ENCODE results near the gene BLID.

Gene BLID

DNA sequence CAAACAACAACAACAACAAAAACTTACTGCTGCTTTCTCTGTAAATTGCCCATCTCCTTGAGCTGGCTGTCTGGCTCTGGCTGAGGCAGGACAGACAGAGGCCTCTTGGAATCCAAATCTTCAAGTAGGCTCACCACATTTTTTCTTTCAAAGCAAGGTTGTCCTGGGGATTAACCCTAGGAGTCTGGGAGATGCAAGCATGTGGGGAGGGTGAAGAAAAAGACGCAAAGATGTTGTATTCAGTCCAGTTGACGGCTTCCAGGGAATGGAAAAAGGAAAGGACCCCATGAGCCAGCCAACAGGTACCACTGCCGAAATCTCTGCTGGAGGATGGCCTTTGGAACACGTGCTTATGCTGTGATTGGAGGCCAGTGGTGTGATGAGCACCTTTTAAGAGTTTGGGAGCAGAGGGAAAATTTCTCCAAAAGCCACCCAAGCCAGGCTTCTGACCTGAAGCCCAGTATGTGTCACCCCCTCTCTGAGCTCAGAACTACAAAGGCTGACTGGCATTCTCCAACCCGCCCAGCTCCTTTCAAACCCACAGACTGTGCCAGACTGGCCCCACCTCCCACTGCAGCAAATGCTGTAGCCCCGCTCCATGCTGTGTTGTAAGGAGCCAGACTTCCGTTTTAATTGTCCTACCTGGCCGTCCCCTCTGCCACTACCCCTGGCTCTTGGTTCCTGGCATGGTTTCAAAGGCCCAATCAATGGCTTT is 10.8 kb downstream of the BLID start:
- DNase-seq (ENCODE audit: low spot score): no peak

DNA sequence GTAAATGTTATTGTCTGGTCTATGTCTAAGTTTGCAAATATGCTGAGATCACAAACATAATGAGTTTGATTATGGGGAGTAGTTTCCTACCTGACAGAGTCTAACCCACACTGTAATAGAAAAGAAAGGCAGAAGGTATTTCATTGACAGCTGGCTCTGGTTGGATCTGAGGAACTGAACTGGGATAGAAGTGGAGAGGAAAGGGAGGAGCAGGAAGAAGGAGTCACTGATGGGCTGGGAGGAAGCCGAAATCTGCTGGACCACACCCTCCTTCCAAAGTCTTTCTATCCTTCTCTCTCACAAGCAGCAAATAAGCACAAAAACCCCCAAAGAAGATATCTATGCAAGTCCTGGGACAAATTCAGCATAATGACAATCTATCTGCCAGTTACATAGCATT is 11.7 kb downstream of the BLID start:
- DNase-seq (ENCODE audit: low spot score): no peak

DNA sequence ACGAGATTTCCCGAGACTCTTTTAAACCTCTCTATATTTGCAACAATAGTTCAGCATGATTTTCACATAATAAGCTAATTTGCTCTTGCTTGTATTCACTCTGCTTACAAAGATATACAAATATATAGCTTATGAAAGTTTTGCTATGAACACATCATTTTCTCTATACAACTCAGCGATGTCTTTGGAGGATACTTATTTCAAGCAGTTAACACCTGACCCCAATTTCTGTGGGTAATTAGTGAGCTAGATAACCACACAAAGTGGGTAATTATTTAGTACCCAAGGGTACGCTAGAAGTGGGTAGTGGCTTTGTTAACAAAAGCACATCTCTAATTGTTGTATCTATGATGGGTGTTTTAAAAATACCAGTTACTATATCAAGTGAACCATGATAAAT is 12.3 kb downstream of the BLID start:
- DNase-seq (ENCODE audit: low spot score): no peak

DNA sequence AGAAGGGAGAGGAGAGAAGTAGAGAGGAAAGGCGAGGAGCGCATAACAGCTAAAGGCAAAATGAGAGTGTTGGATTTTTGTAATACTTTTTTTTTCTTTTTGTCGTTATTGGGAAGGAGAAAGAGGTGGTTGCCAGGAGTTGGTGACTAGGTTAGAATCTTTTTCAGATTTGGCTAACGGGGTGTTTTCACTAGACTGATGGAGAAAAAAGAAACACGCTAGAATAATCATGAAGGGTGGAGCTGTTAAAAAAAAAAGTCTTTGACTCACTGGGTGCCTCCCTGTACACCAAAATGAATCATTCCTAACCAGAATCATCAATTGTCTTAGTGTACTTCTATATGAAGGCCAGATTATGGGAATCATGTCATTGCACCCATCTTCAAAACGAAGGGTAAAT is 12.7 kb downstream of the BLID start:
- no peak for DNase-seq (ENCODE audit: low spot score)

DNA sequence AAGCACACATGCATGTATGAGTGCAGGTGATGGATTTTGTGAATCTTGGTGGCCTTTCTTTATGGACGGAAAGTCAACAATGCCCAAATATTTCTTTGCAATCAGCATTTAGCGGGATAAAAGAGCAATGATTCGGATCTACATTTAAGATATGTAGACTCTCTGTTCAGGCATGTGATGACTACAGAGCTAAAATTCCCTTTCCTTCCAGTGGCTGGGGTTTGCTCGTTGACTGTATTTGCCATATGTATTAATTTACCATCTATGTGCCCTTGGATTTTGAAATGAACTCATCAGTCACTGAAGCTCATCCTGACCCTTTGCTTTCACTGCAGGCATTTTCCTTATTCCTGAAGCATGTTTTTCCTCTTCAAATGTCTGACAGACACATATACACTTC is 13.6 kb downstream of the BLID start:
- no peak for DNase-seq (ENCODE audit: low spot score)

DNA sequence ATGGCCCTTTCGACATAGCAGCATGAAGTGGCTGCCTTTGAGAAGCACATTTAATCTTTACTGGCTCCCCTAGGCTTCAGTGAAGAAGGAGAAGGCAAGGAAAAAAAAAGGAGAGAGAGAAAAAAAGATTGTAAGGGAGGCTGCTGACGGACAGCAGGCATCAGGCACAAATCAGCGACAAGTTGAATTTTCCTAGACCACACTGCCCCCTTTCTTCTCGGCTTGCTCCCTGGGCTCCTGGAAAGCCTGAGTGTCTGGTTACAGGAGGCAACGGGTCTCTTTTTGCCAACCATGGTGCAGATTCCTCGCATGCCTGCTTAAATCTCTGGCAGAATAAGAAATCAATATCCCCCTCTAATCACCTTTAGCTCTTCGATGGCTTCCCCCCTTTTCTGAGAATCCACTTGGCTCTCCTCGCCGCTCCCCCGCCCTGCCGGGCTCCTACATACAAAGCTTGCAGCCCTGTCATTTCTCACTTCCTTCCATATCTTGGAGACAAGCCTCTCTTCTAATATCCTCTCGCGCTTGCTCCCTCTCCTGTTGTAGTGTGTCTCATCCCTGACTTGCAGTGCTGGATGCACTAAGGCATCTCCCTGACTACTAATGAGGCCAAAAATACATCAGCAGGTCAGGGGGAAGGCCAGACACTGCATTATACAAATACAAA is 14.3 kb downstream of the BLID start:
- DNase-seq (ENCODE audit: low spot score): no peak

DNA sequence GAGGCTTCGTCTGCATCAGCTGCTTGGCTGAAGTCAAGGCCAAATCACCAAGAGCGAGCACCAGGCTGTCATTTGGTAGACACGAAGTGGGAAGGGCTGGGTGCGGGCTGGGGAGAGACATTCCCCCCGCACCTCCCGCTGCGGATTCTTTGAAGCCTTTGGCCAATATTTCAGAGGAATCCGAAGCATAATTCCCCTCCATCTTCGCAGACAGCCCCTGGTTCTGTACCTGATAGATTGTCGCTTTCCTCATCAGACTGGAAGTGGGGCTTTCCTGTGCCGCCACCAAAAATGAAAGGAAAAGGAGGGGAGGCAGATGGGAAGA is 15.3 kb downstream of the BLID start:
- DNase-seq (ENCODE audit: low spot score): no peak

DNA sequence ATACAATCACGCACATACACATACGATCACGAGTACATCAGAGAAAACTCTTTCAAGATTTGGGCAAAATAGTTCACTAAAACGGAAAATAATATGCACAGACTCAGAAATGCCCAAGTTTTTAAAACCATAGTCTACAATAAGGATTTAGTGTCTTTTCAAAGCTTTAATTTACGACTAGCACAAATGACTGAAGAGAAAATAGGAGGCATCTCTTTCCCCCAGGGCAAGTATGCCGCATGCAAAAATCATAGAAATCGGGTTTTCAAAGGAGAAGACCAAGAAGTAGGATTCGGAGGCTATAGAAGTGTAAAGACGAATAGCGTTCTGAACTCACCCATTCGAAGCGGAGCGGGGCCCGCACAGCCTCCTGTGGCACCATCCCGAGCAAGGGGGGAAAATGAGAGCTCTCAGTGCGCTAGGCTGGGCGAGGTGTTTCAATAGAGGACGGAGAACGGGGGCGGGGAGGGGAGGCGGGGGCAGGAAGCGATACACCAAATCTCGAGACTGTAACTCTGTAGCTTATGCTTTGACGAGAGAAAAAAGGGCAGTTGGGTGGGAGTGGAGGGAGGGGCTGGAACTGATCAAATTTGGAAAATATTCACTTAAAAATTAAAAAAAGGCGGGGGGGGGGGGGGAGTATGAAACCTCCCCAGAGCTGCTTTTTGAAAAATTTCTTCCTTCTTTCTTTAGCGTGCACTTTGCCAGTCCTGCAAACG is 15.8 kb downstream of the BLID start:
- no peak for DNase-seq (ENCODE audit: low spot score)

DNA sequence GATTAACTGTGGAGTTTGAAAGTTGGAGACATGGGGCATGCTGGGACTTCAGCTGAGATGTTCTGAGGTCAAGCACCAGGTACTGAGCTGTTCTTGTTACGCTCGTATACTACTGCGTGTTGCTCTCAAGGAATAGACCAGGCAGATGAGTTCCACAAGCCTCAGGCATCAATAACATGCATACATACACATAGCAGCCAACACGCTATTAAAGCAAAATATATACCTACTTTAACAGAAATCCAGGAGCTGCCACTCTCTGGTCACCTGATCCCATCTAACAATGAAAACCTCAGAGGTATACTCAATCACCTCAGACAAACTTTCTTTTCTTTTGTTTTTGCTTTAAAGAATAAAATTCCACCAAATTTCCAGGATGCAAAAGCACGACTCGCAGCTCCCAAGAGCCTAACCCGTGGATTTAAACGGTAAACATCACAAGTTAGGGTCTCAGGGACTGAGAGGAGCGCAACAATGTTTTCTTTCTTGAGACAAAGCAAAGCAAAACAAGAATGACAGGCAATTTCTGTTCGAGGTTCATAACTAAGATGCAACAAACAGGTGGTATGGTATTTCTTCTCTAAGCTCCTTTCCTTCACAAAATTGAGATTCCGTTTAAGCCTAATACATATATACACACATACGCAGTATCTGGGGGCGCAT is 16.5 kb downstream of the BLID start:
- DNase-seq (ENCODE audit: low spot score): no peak

DNA sequence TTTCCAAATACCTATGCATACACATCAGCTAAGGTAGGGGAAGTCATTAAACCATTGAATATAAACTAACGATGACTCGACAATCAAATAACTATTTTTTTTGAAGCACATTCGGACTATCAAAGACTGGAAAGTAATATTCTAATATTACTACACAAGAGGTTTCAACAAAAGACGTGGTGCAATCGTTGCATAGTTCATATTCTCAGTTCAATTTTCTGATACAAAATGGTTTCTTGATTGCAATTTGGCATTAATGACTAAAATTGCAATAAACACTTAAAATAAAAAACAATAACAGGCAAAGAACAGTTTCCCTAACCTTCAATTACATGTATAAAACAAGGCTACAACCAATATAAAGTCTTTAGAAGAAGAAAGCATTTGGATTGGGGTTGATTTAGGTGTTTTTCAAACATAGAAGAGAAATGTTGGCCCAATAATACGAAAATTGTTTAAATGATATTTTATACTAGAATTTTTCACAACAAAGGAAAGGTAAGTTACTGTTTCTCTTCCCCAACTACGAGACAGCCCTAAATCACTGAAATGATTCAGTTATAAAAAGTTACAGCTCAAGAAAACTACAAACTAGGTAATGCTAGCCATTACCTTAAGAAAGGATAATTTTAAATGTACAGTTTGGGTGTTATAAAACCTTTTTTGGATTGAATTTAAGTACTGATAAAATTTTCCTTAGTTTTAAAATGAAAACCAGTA is 17.6 kb downstream of the BLID start:
- DNase-seq (ENCODE audit: low spot score): no peak

DNA sequence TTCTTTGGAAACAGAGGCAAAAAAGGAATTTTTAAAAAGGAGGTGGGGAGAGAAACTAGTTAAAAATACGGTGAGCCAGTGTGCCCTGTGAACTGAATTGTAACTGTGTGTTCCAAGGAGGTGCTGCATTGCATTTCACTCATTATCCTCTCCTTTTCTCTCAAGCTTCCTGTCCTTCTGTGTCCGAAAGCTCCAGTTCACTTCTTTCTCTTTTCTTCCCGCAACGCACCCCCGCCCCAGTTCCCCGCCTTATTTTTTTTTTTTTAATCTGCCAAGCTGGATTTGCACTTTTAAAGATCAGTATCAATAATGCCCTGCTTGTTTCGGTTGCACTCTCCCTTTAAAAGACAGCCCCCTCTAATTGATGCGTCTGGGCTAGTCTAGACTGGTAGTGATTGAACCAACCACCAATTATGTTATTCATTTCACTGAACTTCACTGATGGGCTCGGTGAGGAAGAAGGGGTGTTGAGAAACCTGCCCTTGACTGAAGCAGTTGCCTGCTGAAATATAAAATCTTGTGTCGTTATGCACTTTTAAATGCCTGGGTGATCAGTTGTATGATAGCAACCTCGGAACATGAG is 18.5 kb downstream of the BLID start:
- DNase-seq (ENCODE audit: low spot score): no peak

DNA sequence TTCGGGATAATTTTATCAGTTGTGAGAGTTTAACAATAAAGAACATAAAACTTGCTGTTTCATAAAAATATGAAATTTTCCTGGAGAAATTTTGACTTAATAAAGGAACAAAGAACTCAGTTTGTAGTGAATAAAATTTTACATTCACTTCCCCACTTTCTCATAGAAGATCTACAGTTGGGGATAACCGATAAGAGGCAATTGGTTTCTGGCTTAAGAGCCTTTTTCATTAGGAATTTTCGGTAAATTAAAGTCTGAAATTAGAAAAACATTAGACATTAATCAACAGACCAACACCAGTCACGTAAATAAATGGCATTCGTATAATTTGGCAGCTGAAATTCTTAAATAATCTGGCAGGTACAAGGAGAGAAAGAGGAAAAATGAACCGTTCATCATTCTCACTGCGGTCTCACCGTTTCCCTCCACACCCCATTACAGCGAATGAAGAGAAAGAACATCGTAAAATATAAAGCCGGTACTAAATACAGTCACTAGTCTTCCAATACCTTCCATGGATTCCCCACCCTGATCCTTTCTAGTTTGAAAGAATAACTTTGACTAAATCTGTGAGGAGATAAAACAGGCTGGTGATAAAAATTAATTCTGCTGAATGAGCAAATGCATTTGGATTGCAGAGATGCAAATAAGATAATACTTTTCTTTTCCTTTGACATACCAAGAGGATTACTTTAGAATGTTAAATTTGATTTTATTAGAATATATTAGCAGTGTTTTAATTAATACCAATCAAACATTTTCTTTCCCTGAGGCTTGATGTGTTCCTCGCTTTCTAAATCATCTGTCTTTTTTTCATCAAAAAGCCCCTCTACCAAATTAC is 19.5 kb downstream of the BLID start:
- no peak for DNase-seq (ENCODE audit: low spot score)

DNA sequence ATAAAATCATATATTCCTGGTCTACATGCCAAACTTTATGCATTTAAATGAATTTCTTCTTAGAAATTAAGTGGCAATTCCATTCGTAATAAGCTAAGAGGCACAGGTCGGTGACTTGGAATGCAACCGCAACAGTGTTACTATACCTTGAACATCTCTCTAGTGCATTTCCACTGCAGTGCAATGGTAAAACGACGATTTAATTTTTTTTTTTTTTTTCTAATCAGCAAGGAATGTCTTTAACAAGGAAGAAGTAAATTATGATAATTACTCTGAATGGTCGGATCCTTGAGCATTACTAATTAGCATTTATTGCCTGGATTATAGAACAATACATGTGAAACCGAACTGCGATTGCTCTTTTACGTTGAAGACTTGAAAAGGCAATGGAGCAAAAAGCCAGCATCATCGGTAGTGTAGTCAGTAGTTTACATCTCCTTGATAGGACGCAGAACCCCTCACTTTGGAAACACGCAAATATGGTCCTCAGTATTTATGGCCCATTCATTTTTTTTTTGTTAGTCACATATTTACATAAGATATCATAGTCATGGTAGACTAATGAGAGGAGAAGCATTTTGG is 20.2 kb downstream of the BLID start:
- DNase-seq (ENCODE audit: low spot score): no peak

DNA sequence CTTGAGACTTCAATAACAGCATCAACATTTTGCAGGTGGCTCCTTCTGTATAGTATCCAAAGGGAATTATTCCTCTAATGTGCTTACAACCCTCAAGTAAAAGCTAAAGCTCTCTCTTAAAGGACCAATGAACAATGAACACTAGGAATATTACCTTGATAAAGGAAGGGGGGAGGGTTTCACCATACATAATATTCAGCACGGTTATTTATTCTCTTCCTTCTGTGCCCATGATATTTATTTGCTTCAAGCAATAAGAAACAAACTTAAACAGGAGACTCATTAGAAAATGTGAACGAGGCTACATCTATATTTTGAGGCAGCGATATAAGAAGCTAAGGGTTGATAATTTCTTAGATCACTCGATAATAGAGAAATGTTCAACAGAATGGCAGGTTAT is 21.2 kb downstream of the BLID start:
- DNase-seq (ENCODE audit: low spot score): no peak

DNA sequence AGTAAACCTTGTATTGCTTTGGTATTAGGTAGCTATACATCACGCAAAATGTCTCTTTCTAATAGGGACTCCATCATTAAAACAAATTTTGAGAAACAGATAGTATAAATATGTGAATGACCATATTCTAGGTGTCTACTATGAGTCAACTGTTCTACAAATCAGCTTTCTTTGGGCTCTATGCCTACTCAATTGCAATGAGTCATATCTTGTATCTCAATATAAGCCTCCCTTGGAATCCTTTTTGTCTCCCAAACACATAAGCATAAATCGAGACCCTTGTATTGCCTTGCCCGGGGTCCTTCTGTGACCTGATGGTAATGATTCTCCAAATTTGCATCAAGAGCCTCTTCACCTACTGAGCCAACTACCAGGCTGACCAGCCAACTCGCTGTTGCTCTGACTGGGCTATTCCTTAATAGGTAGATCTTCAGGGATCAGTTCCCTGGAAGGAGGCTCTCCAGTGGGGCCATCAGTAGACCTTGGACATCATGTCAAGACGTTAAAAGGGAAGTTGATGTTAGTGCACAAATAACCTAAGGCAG is 22.2 kb downstream of the BLID start:
- no peak for DNase-seq (ENCODE audit: low spot score)

DNA sequence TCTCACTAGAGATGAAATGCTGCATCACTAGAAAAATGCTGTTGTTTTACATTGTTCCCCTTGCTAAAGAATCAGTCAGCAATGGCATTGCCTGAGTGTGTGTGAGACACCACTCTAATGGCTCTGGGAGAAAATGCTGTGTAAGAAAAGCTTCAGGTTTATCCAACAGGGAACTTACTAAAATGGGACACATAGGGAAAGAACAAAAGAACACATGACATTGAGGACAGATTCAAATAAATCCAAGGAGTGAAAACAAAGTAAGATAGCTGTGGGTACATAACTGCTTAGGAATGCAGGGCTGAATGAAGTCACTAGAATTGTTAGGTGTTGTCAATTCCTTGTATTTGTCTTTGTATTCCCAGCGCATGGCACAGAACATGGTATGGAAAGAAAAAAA is 24.2 kb downstream of the BLID start:
- DNase-seq (ENCODE audit: low spot score): no peak

DNA sequence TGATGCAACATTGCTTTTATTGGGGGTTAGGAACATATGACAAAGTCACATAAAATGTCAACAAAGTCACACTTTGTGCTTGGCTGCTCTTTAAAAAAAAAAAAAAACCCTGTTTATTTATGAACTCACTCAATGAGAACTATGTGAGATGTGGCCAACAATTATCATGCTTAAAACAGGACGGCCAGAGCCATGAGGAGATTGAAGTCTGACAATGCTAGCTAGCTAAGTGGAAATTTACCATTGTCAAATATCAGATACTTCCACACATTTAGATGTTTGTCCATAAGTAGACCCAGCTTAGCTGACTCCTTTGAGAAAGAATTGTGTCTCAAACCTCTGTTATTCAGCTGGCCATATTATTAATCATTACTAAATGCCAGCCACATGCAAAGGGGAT is 26.9 kb downstream of the BLID start:
- no peak for DNase-seq (ENCODE audit: low spot score)

DNA sequence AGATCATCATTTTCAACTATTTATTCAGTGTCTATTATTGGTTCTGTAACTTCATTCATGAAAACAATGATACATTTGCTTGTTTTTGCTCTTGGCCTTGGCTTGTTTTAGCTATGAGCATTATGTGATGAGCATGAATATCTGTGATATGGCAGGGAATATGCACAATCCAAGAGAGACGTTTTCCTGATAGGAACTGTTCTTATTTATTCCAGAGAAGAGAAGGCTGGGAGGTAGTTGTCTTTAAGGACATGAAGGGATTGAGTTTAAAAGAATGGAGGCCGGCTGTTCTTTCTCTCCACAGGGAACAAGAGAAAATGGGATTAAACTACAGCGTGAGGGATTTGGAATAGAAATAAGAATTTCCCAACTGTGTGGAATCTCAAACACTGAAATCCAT is 30.3 kb downstream of the BLID start:
- no peak for DNase-seq (ENCODE audit: low spot score)

DNA sequence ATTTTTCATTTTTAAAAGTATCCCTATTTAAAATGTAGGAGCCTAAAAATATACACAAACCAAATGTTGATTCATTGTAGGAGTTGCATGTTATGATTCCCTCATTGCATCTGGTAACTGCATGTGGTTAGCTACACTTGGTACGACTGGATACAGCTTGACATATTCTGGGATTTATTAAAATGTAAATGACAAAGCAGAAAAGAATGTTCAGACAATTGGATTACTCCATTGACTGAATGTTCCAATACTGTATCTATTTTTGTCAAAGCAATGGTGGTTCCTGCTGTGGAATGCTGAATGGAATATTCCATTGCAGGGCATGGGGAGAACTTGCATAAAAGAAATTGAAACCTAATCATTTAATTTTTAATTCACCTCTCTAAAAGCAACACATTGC is 30.8 kb downstream of the BLID start:
- no peak for DNase-seq (ENCODE audit: low spot score)

DNA sequence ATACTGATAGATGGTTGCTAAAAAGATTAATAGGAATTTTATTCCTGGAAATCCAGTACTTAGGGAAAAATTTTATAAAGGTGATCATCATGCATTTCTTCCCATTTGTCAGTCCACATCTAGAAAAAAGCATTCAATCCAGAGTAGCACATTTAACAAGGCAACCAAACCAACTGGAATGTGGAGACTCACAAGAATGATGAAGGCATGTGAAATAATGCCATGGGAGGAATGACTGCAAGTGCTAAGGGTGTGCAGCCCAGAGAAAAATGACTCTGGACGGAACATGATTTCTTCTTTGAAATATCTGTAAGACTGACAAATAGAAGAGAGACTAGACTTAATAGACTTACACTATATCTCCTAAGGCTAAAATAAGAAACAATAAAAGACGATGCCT is 33.8 kb downstream of the BLID start:
- no peak for DNase-seq (ENCODE audit: low spot score)
